GM12878 (cell line): ENCODE measurements around the gene PAOX. TPM values are rescaled to one million over a fixed set of nuclear protein-coding genes. Genes with fewer than 3 reads are reported as not detected.

Source experiments
- BHLHE40 ChIP-seq, 2 experiments: fragments of 450-650 bp in 1 of 2; IDR thresholded peaks; 2 replicates each; pipeline ENCODE4 v1.6.1; 2011 to 2017; ENCODE audit warnings: low read depth in 2 of 2, borderline replicate concordance in 1 of 2, improper control_type of control experiment in 1 of 2, low read length in 1 of 2, mild to moderate bottlenecking in 1 of 2
- CHD2 ChIP-seq: IDR thresholded peaks from 2 replicates; pipeline ENCODE4 v1.6.1; 2011; ENCODE audit warnings: low read depth, low read length, improper control_type of control experiment, borderline replicate concordance
- CHD4 ChIP-seq: fragments of 200-600 bp; sonication (generic); IDR thresholded peaks from 2 replicates; pipeline ENCODE4 v1.6.1; 2016; ENCODE audit warnings: mild to moderate bottlenecking
- GATAD2B ChIP-seq: fragments of 450-650 bp; conservative IDR thresholded peaks from 2 replicates; pipeline ENCODE4 v1.6.1; 2017; ENCODE audit warnings: low read depth, mild to moderate bottlenecking, moderate library complexity
- JUND ChIP-seq: IDR thresholded peaks from 2 replicates; pipeline ENCODE4 v1.6.1; 2012; ENCODE audit warnings: low read depth, mild to moderate bottlenecking, low read length, improper control_type of control experiment, moderate library complexity
- LARP7 ChIP-seq: fragments of 450-650 bp; IDR thresholded peaks from 2 replicates; pipeline ENCODE4 v1.6.1; 2017; ENCODE audit warnings: mild to moderate bottlenecking
- NR2C1 ChIP-seq: fragments of 450-650 bp; IDR thresholded peaks from 2 replicates; pipeline ENCODE4 v1.6.1; 2017; ENCODE audit warnings: antibody characterized with exemption, mild to moderate bottlenecking, moderate library complexity
- POU2F2 ChIP-seq: IDR thresholded peaks from 3 replicates; pipeline ENCODE4 v1.6.1; 2011; ENCODE audit warnings: low read depth, mild to moderate bottlenecking, low read length, borderline replicate concordance
- RBBP5 ChIP-seq: fragments of 200-600 bp; sonication (generic); conservative IDR thresholded peaks from 2 replicates; pipeline ENCODE4 v1.6.1; 2016
- RUNX3 ChIP-seq: IDR thresholded peaks from 2 replicates; pipeline ENCODE4 v1.6.1; 2012; ENCODE audit warnings: low read length, inconsistent platforms
- SIN3A ChIP-seq: IDR thresholded peaks from 2 replicates; pipeline ENCODE4 v1.6.1; 2012; ENCODE audit warnings: low read depth, low read length, improper control_type of control experiment
- SRF ChIP-seq, 2 experiments: IDR thresholded peaks; 2 replicates each; pipeline ENCODE4 v1.6.1; 2011; ENCODE audit warnings: low read depth in 2 of 2, low read length in 2 of 2, mild to moderate bottlenecking in 1 of 2, moderate library complexity in 1 of 2
- ZNF207 ChIP-seq: fragments of 450-650 bp; IDR thresholded peaks from 2 replicates; pipeline ENCODE4 v1.6.1; 2014; ENCODE audit warnings: antibody characterized with exemption, mild to moderate bottlenecking, borderline replicate concordance
- polyA plus RNA-seq, 11 experiments: library from polyadenylated mRNA; depleted of rRNA in 4 of 11; unstranded in 6 of 11; stranded (reverse) in 5 of 11; fragments of >200 nt; fragmentation: Nextera tagmentation in 4 of 11; fragmentation: Illumina TruSeq in 1 of 11; extraction: Ambion mirVana in 4 of 11; extraction: Trizol in 1 of 11; gene quantifications; 1 replicate in 1 of 11; 2 replicates in 10 of 11; pipeline versions ENCODE4 v1.2.1 to v1.2.3, GENCODE V29; 2011 to 2016; ENCODE audit warnings: inconsistent platforms in 2 of 11, missing spikeins in 2 of 11, low read depth in 1 of 11
- total RNA-seq, 4 experiments: library from RNA; depleted of rRNA in 3 of 4; stranded (reverse); fragments of >200 nt in 3 of 4; fragmentation: Illumina TruSeq in 1 of 4; extraction: Trizol in 1 of 4; gene quantifications; 2 replicates each; pipeline versions ENCODE4 v1.2.1 to v1.2.3, GENCODE V29; 2013 to 2021
- TF ChIP-seq, protein P1 (sequence below): fragments of 150-350 bp; IDR thresholded peaks from 2 replicates; pipeline ENCODE4 v1.6.1; 2016; ENCODE audit warnings: low read depth, low read length
- TF ChIP-seq, protein P2 (sequence below): IDR thresholded peaks from 2 replicates; pipeline ENCODE4 v1.6.1; 2011; ENCODE audit warnings: borderline replicate concordance, low read depth, mild to moderate bottlenecking, moderate library complexity, low read length; ENCODE audit not compliant: insufficient read depth, poor library complexity, severe bottlenecking
- TF ChIP-seq, protein P3 (sequence below): fragments of 450-650 bp; IDR thresholded peaks from 2 replicates; pipeline ENCODE4 v1.6.1; 2017; ENCODE audit warnings: mild to moderate bottlenecking
- TF ChIP-seq, protein P4 (sequence below): fragments of 450-650 bp; IDR thresholded peaks from 2 replicates; pipeline ENCODE4 v1.6.1; 2016; ENCODE audit warnings: mild to moderate bottlenecking
- TF ChIP-seq, protein P5 (sequence below): fragments of 450-650 bp; IDR thresholded peaks from 2 replicates; pipeline ENCODE4 v1.6.1; 2017; ENCODE audit warnings: mild to moderate bottlenecking, moderate library complexity

The PAOX gene
- total and polyA plus RNA-seq, 10 of the 15 experiments (the other 5 are each of a cell fraction or from before 2014, with no cell fraction given) = 1.2 to 22.2 (median 10.5) TPM

DNA sequence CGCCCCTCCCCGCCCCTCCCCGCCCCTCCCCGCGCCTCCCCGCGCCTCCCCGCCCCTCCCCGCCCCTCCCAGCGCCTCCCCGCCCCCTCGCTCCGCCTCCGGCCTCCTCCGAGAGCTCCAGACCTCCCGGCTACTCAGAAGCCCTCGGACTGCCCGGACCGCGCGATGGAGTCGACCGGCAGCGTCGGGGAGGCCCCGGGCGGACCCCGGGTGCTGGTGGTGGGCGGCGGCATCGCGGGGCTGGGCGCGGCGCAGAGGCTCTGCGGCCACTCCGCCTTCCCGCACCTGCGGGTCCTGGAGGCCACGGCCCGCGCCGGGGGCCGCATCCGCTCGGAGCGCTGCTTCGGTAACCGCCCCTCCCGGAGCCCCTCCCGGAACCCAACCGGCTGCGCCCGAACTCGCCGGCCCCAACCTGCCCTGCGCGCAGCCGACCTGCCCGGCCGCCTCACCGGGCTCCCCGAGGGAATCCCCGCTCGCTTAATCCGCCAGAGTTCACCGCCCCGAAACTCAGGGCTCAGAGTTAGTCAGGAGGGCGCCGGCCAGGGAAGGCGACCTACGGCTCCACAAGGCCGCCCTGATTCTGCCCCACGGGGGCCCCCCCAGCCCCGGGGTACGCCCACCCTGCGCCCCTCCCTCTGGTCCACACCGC, at the start of gene PAOX (continued):
- TF ChIP-seq, protein P1, sequence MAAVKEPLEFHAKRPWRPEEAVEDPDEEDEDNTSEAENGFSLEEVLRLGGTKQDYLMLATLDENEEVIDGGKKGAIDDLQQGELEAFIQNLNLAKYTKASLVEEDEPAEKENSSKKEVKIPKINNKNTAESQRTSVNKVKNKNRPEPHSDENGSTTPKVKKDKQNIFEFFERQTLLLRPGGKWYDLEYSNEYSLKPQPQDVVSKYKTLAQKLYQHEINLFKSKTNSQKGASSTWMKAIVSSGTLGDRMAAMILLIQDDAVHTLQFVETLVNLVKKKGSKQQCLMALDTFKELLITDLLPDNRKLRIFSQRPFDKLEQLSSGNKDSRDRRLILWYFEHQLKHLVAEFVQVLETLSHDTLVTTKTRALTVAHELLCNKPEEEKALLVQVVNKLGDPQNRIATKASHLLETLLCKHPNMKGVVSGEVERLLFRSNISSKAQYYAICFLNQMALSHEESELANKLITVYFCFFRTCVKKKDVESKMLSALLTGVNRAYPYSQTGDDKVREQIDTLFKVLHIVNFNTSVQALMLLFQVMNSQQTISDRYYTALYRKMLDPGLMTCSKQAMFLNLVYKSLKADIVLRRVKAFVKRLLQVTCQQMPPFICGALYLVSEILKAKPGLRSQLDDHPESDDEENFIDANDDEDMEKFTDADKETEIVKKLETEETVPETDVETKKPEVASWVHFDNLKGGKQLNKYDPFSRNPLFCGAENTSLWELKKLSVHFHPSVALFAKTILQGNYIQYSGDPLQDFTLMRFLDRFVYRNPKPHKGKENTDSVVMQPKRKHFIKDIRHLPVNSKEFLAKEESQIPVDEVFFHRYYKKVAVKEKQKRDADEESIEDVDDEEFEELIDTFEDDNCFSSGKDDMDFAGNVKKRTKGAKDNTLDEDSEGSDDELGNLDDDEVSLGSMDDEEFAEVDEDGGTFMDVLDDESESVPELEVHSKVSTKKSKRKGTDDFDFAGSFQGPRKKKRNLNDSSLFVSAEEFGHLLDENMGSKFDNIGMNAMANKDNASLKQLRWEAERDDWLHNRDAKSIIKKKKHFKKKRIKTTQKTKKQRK = no peak
- TF ChIP-seq POU2F2 (no peak), NR2C1 (0 out of 2 replicates have a peak, but pooled peaks have one; percentile 21), LARP7 (peak; percentile 88), SIN3A (no peak), RUNX3 (no peak), RBBP5 (no peak), ZNF207 (0 out of 2 replicates have a peak, but pooled peaks have one; percentile 78), SRF (IDR thresholded peaks at IDR 0.05; ENCODE audit: low read depth in 2 of 2, low read length in 2 of 2) (no peak), GATAD2B (peak; percentile 91), BHLHE40 (IDR thresholded peaks at IDR 0.05; ENCODE audit: borderline replicate concordance in 1 of 2, low read depth in 2 of 2, low read length in 1 of 2) (peak in 1 of 2 experiments; percentile 53; a peak in 1 of 4 replicates), CHD4 (no peak), JUND (no peak), CHD2 (no peak)
- TF ChIP-seq, protein P2, sequence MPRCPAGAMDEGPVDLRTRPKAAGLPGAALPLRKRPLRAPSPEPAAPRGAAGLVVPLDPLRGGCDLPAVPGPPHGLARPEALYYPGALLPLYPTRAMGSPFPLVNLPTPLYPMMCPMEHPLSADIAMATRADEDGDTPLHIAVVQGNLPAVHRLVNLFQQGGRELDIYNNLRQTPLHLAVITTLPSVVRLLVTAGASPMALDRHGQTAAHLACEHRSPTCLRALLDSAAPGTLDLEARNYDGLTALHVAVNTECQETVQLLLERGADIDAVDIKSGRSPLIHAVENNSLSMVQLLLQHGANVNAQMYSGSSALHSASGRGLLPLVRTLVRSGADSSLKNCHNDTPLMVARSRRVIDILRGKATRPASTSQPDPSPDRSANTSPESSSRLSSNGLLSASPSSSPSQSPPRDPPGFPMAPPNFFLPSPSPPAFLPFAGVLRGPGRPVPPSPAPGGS = no peak
- TF ChIP-seq, protein P3, sequence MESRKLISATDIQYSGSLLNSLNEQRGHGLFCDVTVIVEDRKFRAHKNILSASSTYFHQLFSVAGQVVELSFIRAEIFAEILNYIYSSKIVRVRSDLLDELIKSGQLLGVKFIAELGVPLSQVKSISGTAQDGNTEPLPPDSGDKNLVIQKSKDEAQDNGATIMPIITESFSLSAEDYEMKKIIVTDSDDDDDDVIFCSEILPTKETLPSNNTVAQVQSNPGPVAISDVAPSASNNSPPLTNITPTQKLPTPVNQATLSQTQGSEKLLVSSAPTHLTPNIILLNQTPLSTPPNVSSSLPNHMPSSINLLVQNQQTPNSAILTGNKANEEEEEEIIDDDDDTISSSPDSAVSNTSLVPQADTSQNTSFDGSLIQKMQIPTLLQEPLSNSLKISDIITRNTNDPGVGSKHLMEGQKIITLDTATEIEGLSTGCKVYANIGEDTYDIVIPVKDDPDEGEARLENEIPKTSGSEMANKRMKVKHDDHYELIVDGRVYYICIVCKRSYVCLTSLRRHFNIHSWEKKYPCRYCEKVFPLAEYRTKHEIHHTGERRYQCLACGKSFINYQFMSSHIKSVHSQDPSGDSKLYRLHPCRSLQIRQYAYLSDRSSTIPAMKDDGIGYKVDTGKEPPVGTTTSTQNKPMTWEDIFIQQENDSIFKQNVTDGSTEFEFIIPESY = no peak
- TF ChIP-seq, protein P4, sequence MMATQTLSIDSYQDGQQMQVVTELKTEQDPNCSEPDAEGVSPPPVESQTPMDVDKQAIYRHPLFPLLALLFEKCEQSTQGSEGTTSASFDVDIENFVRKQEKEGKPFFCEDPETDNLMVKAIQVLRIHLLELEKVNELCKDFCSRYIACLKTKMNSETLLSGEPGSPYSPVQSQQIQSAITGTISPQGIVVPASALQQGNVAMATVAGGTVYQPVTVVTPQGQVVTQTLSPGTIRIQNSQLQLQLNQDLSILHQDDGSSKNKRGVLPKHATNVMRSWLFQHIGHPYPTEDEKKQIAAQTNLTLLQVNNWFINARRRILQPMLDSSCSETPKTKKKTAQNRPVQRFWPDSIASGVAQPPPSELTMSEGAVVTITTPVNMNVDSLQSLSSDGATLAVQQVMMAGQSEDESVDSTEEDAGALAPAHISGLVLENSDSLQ = no peak
- TF ChIP-seq, protein P5, sequence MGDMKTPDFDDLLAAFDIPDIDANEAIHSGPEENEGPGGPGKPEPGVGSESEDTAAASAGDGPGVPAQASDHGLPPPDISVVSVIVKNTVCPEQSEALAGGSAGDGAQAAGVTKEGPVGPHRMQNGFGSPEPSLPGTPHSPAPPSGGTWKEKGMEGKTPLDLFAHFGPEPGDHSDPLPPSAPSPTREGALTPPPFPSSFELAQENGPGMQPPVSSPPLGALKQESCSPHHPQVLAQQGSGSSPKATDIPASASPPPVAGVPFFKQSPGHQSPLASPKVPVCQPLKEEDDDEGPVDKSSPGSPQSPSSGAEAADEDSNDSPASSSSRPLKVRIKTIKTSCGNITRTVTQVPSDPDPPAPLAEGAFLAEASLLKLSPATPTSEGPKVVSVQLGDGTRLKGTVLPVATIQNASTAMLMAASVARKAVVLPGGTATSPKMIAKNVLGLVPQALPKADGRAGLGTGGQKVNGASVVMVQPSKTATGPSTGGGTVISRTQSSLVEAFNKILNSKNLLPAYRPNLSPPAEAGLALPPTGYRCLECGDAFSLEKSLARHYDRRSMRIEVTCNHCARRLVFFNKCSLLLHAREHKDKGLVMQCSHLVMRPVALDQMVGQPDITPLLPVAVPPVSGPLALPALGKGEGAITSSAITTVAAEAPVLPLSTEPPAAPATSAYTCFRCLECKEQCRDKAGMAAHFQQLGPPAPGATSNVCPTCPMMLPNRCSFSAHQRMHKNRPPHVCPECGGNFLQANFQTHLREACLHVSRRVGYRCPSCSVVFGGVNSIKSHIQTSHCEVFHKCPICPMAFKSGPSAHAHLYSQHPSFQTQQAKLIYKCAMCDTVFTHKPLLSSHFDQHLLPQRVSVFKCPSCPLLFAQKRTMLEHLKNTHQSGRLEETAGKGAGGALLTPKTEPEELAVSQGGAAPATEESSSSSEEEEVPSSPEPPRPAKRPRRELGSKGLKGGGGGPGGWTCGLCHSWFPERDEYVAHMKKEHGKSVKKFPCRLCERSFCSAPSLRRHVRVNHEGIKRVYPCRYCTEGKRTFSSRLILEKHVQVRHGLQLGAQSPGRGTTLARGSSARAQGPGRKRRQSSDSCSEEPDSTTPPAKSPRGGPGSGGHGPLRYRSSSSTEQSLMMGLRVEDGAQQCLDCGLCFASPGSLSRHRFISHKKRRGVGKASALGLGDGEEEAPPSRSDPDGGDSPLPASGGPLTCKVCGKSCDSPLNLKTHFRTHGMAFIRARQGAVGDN = no peak; the same call in 1 of the 2 replicates
